Measurements from ENCODE around the gene TENT4A.

TENT4A gene

DNA sequence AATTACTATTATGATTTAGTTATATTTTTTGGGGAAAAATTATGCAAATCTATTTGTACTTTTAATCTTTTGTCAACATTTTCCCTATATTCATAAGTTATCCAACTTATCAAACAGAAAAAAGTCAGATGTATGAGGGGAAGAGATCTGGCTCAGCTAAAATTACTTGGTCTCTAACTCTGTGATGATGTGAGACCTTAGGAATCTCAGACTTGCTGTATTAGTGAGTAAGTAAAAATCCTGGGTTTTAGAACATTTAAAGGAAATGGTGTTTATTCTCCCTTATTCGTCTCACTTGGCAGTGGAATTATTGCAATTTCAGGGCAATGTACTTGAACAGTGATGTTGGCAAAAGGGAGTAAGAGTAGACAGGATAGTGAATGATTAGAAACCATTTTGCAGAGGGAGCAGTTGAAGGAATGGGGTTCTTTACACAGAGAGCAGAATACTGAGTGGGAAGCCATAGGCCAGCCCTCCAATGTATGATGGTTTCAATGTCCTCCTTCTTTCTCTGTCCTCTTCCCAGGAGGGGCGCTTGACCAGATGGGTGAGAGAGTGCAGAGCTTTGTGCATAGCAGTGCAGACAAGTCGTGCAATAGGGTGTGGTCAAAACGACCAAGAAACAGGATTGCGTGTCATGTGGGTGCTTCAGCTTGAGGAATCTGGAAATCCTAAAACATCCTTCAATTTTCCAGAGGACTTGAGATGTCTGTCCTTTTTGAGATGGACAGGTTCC is 91.7 kb downstream of the TENT4A start:
- peak; percentile 26 for DNase-seq (ENCODE audit: low read depth)

DNA sequence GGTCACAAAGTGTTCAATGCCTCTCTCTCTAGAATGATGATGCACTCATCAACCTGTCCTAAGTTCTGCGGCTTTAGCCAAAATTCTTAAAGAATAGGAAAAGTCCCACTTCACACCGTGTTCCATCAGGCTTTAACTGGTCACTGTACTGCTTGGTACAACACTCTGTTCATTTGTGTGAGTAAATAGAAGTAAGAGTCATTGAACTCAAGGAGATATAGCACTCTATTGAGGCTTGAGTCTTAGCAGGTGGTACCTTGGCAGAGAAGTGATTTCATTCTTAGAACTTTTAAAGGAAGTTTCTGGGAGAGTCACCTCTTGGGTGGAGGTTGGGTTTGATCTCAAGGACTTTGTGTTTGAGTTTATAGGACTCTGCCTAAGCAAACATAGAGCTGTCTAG is 92.6 kb downstream of the TENT4A start:
- no peak for DNase-seq (ENCODE audit: low read depth)

All from ELR (cell line).